Esophagus squamous epithelium (tissue), 4 donors: ENCODE measurements around the gene CLEC3B.

Experiments used
- CTCF ChIP-seq, 6 experiments: fragments of 450-650 bp in 4 of 6; fragments of 200-600 bp in 2 of 6; sonication (generic) in 2 of 6; IDR thresholded peaks; one replicate each; pipeline ENCODE4 v1.5.1; 2016 to 2019; ENCODE audit warnings: antibody characterized with exemption in 6 of 6, mild to moderate bottlenecking in 4 of 6, moderate library complexity in 4 of 6
- POLR2A ChIP-seq, 4 donors: fragments of 450-650 bp; IDR thresholded peaks; one replicate each; pipeline ENCODE4 v1.6.1; 2017; ENCODE audit warnings: antibody characterized with exemption in 4 of 4, mild to moderate bottlenecking in 4 of 4, moderate library complexity in 3 of 4

GRCh38 chr3:45082142-45082538, 56.0 kb downstream of the CLEC3B start:
- no peak for TF ChIP-seq CTCF (IDR thresholded peaks at IDR 0.05)
- TF ChIP-seq POLR2A (IDR thresholded peaks at IDR 0.05), result no peak
